RWPE1 (cell line): Measurements from ENCODE around the gene YWHAH.
A peak's percentile ranks its signal among the peaks of the same experiment; 100 is the strongest.

ENCODE experiments used
- CTCF ChIA-PET: fragments of 350-600 bp; sonication (Branson Sonifier 250); formaldehyde crosslinking; extraction: SDS; loops from one replicate; lab custom pipeline; 2021; lab: Yijun Ruan, JAX
- POLR2A ChIA-PET: fragments of 400-600 bp; formaldehyde crosslinking; extraction: SDS; loops from one replicate; lab custom pipeline; 2020; ENCODE audit warnings: antibody characterized with exemption; ENCODE audit not compliant: low non-redundant PET; lab: Yijun Ruan, JAX
- DNase-seq: peaks from one replicate; pipeline ENCODE4 v3.0.0; 2012; ENCODE audit warnings: low spot score
- H3K27ac ChIP-seq: fragments of 450-650 bp; 2 replicates; pipeline ENCODE4 v1.5.1; 2017
- TF ChIP-seq, protein P1 (sequence below): fragments of 450-650 bp; conservative IDR thresholded peaks from 2 replicates; pipeline ENCODE4 v1.5.1; 2017; ENCODE audit warnings: low read depth, mild to moderate bottlenecking

Gene YWHAH

DNA sequence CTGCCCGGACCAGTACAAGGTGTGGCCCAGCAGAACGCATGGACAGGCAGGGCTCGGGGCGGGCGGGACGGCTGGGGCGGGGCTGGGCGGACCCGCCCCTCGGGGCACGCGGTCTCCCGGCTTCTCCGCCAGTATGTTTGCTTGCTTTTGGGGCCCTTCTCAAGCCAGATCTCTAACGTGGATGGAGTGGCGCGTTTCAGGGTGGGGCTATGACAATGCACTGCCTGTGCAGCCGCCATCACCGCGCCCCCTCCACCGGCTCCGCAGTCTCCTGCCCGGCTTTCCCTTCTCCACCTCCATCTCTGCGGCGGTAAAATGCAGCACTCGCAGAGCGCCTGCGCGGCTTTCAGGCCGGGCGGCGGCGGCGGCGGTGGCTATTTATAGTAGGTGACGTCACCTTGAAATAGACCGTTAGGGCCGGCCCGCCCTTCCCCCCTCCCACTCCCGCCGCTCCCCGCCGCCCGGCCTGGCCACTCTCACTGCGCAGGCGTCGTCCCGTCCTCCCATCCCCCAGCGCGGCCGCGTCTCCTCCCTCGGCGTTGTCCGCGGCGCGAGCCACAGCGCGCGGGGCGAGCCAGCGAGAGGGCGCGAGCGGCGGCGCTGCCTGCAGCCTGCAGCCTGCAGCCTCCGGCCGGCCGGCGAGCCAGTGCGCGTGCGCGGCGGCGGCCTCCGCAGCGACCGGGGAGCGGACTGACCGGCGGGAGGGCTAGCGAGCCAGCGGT is at the start of gene YWHAH:
Gene YWHAH, plus strand, starts transcription at position 558 of the 722 bp plus-strand sequence. CDS start 199 bp downstream, outside the sequence.
- ChIA-PET POLR2A (no interaction called here), CTCF (no interaction called here)

GRCh38 chr22:31895411-31896123 is 48.8 kb upstream of the YWHAH start:
- CTCF ChIA-PET: interaction anchor here (0.6 kb wide), 1 partner anchor 297 kb away, joined by 4 read pairs; no protein-coding TSS in a partner anchor
- POLR2A ChIA-PET: no interaction called here
- TF ChIP-seq, protein P1, sequence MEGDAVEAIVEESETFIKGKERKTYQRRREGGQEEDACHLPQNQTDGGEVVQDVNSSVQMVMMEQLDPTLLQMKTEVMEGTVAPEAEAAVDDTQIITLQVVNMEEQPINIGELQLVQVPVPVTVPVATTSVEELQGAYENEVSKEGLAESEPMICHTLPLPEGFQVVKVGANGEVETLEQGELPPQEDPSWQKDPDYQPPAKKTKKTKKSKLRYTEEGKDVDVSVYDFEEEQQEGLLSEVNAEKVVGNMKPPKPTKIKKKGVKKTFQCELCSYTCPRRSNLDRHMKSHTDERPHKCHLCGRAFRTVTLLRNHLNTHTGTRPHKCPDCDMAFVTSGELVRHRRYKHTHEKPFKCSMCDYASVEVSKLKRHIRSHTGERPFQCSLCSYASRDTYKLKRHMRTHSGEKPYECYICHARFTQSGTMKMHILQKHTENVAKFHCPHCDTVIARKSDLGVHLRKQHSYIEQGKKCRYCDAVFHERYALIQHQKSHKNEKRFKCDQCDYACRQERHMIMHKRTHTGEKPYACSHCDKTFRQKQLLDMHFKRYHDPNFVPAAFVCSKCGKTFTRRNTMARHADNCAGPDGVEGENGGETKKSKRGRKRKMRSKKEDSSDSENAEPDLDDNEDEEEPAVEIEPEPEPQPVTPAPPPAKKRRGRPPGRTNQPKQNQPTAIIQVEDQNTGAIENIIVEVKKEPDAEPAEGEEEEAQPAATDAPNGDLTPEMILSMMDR: no peak
- H3K27ac ChIP-seq: no peak overlapping the region
- DNase-seq: no peak

More for the DNA sequence above, at the start of gene YWHAH:
- peak; percentile 96 for DNase-seq
- H3K27ac ChIP-seq: peak within 1 kb of the TSS; percentile 97
- TF ChIP-seq, protein P1: no peak

- TF ChIP-seq, protein P1: no peak
- CTCF ChIA-PET: no interaction called here
- no peak for DNase-seq
- POLR2A ChIA-PET: no interaction called here
- H3K27ac ChIP-seq: no peak overlapping the region
Observed at GRCh38 chr22:31896472-31896871, 47.9 kb upstream of the YWHAH start.

- no peak overlapping the region for H3K27ac ChIP-seq
- CTCF ChIA-PET: no interaction called here
- DNase-seq: no peak
- TF ChIP-seq, protein P1: no peak
- POLR2A ChIA-PET: no interaction called here
Observed at GRCh38 chr22:31897842-31898805, 46.2 kb upstream of the YWHAH start.

DNA sequence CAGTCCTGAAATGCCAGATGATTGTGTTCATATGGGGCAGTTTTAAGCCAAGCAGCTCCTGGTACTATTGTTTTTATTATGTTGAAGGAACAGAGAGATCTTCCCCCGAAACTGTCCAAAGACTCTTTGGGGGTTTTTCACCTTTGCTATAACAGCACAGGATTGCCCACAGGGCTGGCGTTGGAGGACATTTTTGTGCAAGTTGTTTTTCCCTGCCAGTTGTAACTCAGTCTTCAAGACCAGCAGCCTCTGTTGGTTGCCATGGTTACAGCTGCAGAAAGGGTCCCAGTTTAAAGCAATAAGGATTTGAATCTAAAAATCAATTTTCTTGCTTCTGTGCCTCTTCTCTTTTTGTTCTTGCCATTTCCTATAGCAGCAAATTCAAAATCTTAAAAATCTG is 45.4 kb upstream of the YWHAH start:
- ChIA-PET POLR2A (no interaction called here), CTCF (no interaction called here)
- no peak for DNase-seq
- TF ChIP-seq, protein P1: no peak
- H3K27ac ChIP-seq: no peak overlapping the region

- no peak overlapping the region for H3K27ac ChIP-seq
- POLR2A ChIA-PET: no interaction called here
- CTCF ChIA-PET: no interaction called here
- DNase-seq: no peak
- TF ChIP-seq, protein P1: no peak
Observed at GRCh38 chr22:31899669-31900068, 44.7 kb upstream of the YWHAH start.
